ENCODE data around the gene MAN1B1. TPM values are rescaled to one million over a fixed set of nuclear protein-coding genes. Genes with fewer than 3 reads are reported as not detected.

Gene MAN1B1
- total RNA-seq, 1 donor from 2014 or later = 41.9 TPM

GRCh38 chr9:137083394-137084004 is 3.3 kb upstream of the MAN1B1 start:
- intact Hi-C loops (cut with DNase I) = no loop called here
- no peak for TF ChIP-seq CTCF (IDR thresholded peaks at IDR 0.05)
- H3K9me3 ChIP-seq = no peaks in the 10 kb centered on the region
- H3K4me3 ChIP-seq = no peak overlapping the region
- ATAC-seq = no peak
- no peaks in the 10 kb centered on the region for H3K27me3 ChIP-seq (ENCODE audit: low read depth)
- no peak overlapping the region for H3K27ac ChIP-seq
- peaks cover 53% of the 10 kb centered on the region for H3K36me3 ChIP-seq
- peaks cover 28% of the 10 kb centered on the region for H3K4me1 ChIP-seq
- no peak for DNase-seq

GRCh38 chr9:137084526-137084925 is 2.3 kb upstream of the MAN1B1 start:
- TF ChIP-seq CTCF (IDR thresholded peaks at IDR 0.05) = no peak
- intact Hi-C loops (cut with DNase I) = no loop called here
- peaks cover 43% of the 10 kb centered on the region for H3K36me3 ChIP-seq
- DNase-seq (no peak), ATAC-seq (no peak)
- no peaks in the 10 kb centered on the region for H3K9me3 ChIP-seq
- no peaks in the 10 kb centered on the region for H3K27me3 ChIP-seq (ENCODE audit: low read depth)
- no peak overlapping the region for H3K27ac ChIP-seq
- H3K4me1 ChIP-seq = peaks cover 24% of the 10 kb centered on the region
- H3K4me3 ChIP-seq = no peak overlapping the region

- H3K9me3 ChIP-seq = no peaks in the 10 kb centered on the region
- H3K27me3 ChIP-seq (ENCODE audit: low read depth) = no peaks in the 10 kb centered on the region
- TF ChIP-seq CTCF (IDR thresholded peaks at IDR 0.05) = no peak
- DNase-seq (peak; percentile 71), ATAC-seq (peak; percentile 18 to 51)
- peak overlapping the region; percentile 77 for H3K4me3 ChIP-seq
- peak overlapping the region; percentile 94 for H3K27ac ChIP-seq
- H3K4me1 ChIP-seq = peaks cover 24% of the 10 kb centered on the region
- intact Hi-C loops (cut with DNase I) = no loop called here
- H3K36me3 ChIP-seq = peaks cover 36% of the 10 kb centered on the region
Measured at GRCh38 chr9:137085920-137086530, 760 bp upstream of the MAN1B1 start.

GRCh38 chr9:137087409-137087925 is 682 bp downstream of the MAN1B1 start:
- DNase-seq = no peak
- Histone ChIP-seq H3K4me1 (peaks cover 24% of the 10 kb centered on the region), H3K36me3 (peaks cover 33% of the 10 kb centered on the region), H3K27me3 (ENCODE audit: low read depth) (no peaks in the 10 kb centered on the region), H3K9me3 (no peaks in the 10 kb centered on the region), H3K27ac (peak overlapping the region; percentile 94), H3K4me3 (peak overlapping the region; percentile 77)
- intact Hi-C loops (cut with DNase I) = no loop called here
- no peak for TF ChIP-seq CTCF (IDR thresholded peaks at IDR 0.05)
- ATAC-seq = no peak

- Histone ChIP-seq H3K27ac (no peak overlapping the region), H3K9me3 (no peaks in the 10 kb centered on the region), H3K4me1 (peaks cover 24% of the 10 kb centered on the region), H3K4me3 (no peak overlapping the region), H3K27me3 (ENCODE audit: low read depth) (no peaks in the 10 kb centered on the region), H3K36me3 (peaks cover 33% of the 10 kb centered on the region)
- DNase-seq (no peak), ATAC-seq (no peak)
- TF ChIP-seq CTCF (IDR thresholded peaks at IDR 0.05) = no peak
- intact Hi-C loops (cut with DNase I) = no loop called here
Measured at GRCh38 chr9:137088121-137088520, 1.3 kb downstream of the MAN1B1 start.
